Ishikawa (cell line): Measurements from ENCODE around the gene IREB2.

ENCODE experiments used
- CEBPB ChIP-seq: IDR thresholded peaks from 2 replicates; pipeline ENCODE4 v1.6.1; 2012
- CREB1 ChIP-seq: IDR thresholded peaks from 2 replicates; pipeline ENCODE4 v1.6.1; 2012; ENCODE audit warnings: low read depth
- EGR1 ChIP-seq: IDR thresholded peaks from 2 replicates; pipeline ENCODE4 v1.6.1; 2012
- EP300 ChIP-seq: IDR thresholded peaks from 2 replicates; pipeline ENCODE4 v1.6.1; 2012; ENCODE audit warnings: borderline replicate concordance
- FOXM1 ChIP-seq: IDR thresholded peaks from 2 replicates; pipeline ENCODE4 v1.6.1; 2012; ENCODE audit warnings: low read depth, borderline replicate concordance
- RAD21 ChIP-seq: IDR thresholded peaks from 2 replicates; pipeline ENCODE4 v1.6.1; 2012; ENCODE audit warnings: low read depth
- TCF12 ChIP-seq: IDR thresholded peaks from 2 replicates; pipeline ENCODE4 v1.6.1; 2012; ENCODE audit warnings: low read depth
- TEAD4 ChIP-seq: IDR thresholded peaks from 2 replicates; pipeline ENCODE4 v1.6.1; 2012
- TF ChIP-seq, protein P1 (sequence below): IDR thresholded peaks from 2 replicates; pipeline ENCODE4 v1.6.1; 2012
- TF ChIP-seq, protein P2 (sequence below): IDR thresholded peaks from 2 replicates; pipeline ENCODE4 v1.6.1; 2012; ENCODE audit warnings: low read depth, mild to moderate bottlenecking

DNA sequence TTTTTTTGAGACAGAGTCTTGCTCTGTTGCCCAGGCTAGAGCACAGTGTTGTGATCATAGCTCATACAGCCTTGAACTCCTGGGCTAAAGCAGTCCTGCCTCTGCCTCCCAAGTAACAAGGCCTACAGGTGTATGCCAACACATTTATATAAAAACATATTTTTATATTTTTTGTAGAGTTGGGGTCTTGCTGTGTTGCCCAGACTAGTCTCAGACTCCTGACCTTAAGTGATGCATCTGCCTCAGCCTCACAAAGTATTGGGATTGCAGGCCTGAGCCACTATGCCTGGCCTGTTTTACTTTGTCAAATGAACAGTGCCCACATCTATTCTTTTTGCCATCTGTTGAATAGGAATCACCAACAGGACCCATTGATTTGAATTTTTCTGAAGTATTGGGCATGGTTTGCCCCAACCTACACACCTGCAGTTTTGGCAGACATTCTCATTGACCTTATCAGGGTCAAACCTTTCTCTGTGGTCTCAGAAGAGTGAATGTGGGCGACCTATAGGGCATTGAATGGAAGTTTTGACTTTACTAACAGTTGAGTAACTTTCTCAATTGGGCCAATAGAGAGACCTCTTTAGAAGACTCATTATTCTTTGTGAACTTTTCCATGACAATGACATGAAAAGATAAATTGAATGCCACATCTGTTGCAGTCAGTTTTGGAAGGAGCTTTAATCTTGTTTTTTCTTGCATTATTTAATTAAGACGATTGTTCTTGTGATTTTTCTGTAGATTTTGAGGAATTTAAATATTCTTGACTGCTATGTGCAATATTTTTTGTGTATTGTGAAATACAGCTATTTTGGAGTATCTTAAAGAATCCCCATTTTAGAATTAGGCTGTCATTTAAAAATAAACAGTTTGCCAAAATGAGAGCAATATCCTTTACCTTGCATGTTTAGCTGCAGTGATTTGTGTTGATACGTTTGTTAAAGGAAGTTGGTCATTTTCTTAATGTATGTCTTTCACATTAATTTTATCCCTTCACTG, 2.7 kb downstream of the IREB2 start:
- TF ChIP-seq RAD21 = no peak
- TF ChIP-seq FOXM1 = no peak
- no peak for TF ChIP-seq CREB1
- no peak for TF ChIP-seq CEBPB
- TF ChIP-seq, protein P1, sequence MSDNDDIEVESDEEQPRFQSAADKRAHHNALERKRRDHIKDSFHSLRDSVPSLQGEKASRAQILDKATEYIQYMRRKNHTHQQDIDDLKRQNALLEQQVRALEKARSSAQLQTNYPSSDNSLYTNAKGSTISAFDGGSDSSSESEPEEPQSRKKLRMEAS = no peak
- TF ChIP-seq, protein P2, sequence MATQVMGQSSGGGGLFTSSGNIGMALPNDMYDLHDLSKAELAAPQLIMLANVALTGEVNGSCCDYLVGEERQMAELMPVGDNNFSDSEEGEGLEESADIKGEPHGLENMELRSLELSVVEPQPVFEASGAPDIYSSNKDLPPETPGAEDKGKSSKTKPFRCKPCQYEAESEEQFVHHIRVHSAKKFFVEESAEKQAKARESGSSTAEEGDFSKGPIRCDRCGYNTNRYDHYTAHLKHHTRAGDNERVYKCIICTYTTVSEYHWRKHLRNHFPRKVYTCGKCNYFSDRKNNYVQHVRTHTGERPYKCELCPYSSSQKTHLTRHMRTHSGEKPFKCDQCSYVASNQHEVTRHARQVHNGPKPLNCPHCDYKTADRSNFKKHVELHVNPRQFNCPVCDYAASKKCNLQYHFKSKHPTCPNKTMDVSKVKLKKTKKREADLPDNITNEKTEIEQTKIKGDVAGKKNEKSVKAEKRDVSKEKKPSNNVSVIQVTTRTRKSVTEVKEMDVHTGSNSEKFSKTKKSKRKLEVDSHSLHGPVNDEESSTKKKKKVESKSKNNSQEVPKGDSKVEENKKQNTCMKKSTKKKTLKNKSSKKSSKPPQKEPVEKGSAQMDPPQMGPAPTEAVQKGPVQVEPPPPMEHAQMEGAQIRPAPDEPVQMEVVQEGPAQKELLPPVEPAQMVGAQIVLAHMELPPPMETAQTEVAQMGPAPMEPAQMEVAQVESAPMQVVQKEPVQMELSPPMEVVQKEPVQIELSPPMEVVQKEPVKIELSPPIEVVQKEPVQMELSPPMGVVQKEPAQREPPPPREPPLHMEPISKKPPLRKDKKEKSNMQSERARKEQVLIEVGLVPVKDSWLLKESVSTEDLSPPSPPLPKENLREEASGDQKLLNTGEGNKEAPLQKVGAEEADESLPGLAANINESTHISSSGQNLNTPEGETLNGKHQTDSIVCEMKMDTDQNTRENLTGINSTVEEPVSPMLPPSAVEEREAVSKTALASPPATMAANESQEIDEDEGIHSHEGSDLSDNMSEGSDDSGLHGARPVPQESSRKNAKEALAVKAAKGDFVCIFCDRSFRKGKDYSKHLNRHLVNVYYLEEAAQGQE = no peak
- no peak for TF ChIP-seq EP300
- no peak for TF ChIP-seq TCF12
- no peak for TF ChIP-seq TEAD4
- TF ChIP-seq EGR1 = no peak
